DMS 273 treated with DMSO at 0.1 percent for 48 hours (cell line): ENCODE results near the gene MATCAP1.

ENCODE experiments used
- DNase-seq: peaks from one replicate; lab custom pipeline; 2025; lab: John Stamatoyannopoulos, UW

The MATCAP1 gene

DNA sequence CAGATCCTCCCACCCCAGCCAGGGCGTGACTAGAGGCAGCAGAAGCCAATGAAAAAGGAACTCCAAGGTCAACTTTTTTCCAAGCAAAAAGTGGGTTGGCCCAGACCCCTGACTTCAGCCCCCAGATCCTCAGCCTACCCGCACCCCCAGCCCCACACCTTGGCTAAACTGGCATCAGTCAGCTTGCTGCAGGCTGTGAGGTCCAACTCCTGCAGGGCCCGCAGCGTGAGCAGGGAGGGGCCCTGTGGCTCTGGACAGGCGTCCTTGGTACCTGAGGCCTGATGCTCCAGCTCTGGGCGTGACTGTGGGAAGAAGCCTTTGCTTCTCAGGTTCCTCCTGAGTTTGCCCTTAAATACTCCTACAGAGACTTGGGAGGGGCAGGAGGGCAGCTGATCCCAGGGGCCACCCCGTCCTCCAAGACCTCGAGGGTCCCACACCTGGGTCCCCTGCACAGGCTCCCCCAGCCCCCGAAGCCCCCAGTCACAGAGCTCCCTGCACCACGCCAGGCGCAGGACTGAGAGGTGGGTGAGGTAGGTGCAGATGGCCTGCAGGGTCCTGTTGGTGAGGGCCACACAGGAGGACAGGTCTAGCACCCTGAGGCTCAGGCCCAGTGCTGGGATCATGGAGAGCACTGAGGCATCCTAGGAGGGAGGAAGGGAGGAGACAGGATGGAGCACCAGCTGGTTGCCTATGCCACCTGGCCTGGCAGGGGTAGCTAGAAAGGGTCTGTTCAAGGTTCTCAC lies 24.6 kb upstream of the MATCAP1 start:
- DNase-seq: no peak

GRCh38 chr16:67207249-67208091 lies 23.7 kb upstream of the MATCAP1 start:
- DNase-seq: no peak

DNA sequence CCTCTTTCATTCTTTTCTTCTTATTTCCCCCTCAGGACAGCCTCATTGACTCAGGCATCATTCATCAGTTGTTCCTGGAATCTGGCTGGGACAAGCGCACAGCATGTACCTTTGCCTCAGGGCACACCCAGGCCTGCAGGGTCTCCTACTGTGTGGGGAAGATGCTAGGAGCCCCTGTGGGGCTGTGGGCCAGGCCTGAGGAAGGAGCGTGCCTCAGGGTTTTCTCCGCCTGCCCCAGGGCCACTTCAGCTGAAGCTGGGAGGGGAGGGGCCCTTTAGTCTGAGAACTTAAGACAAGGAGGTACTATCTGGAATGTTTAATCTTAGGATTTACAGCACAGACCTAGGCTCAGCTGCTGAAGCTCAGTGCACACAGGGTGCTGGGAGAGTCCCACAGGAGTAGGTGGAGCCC lies 23.1 kb upstream of the MATCAP1 start:
- no peak for DNase-seq

- no peak for DNase-seq
These were observed 22.5 kb upstream of the MATCAP1 start for GRCh38 chr16:67206129-67206837.

DNA sequence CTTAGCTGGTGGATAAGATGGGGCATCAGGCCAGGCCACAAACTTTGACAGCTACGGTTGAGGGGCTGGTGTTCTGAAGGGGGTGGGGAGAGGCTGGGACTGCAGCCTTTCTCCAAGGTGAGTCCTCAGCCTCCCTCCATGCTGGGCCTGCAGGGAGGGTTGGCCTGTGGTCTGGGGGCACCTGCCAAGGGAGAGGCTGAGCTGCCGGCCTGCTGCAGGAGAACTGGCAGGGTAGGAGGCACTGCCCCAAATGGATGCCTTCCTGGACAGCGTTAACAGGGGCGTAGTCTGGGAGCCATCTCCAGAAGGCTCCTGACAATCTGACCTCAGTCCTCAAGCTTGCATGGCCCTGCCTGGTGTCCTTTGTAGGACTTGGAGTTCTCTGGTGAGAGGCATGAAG lies 20.3 kb upstream of the MATCAP1 start:
- no peak for DNase-seq

DNA sequence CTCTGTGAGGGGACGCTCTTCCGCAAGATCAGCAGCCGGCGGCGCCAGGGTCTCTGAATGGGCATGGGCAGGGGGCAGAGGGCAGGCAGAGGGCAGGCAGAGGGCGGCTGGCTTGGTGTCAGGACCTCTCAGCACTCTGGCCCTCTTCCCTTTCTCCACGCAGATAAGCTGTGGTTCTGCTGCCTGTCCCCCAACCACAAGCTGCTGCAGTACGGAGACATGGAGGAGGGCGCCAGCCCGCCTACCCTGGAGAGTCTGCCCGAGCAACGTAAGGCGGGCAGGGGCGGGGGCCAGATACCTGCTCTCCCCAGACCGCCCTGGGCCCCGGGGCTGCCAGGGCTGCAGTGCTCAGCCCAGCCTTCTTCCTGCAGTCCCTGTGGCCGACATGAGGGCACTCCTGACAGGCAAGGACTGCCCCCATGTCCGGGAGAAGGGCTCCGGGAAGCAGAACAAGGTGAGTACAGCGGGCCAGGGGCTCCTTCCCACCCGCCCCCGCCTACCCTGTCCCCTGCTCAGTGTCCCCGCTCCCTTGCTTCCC lies 19.3 kb upstream of the MATCAP1 start:
- no peak for DNase-seq

DNA sequence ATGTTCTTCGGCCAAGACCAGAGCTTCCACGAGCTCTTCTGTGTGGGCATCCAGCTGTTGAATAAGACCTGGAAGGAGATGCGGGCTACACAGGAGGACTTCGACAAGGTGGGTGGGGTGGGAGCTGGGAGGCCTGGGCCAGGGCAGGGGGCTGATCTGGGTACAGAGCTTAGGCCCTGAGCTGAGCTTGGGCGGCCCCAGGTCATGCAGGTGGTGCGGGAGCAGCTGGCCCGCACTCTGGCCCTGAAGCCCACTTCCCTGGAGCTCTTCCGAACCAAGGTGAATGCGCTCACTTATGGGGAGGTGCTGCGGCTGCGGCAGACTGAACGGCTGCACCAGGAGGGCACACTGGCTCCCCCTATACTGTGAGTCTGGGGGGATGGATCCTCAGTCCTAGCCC lies 18.7 kb upstream of the MATCAP1 start:
- no peak for DNase-seq

GRCh38 chr16:67201411-67202345 lies 17.9 kb upstream of the MATCAP1 start:
- no peak for DNase-seq

DNA sequence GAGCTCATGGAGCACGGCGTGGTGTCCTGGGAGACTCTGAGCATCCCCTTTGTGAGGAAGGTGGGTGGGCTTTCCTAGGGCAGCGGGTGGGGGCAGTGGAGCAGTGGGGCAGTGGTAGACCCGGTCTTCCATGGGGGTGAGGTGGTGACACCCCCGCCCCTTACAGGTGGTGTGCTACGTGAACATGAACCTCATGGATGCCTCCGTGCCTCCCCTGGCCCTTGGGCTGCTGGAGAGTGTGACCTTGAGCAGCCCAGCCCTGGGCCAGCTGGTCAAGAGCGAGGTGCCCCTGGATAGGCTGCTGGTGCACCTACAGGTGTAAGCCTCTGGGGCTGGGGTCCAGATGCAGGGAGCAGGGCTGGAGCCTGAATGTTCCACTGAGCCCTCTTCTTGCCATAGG lies 16.7 kb upstream of the MATCAP1 start:
- no peak for DNase-seq

- DNase-seq: no peak
These were observed 16.0 kb upstream of the MATCAP1 start for GRCh38 chr16:67199808-67200198.

DNA sequence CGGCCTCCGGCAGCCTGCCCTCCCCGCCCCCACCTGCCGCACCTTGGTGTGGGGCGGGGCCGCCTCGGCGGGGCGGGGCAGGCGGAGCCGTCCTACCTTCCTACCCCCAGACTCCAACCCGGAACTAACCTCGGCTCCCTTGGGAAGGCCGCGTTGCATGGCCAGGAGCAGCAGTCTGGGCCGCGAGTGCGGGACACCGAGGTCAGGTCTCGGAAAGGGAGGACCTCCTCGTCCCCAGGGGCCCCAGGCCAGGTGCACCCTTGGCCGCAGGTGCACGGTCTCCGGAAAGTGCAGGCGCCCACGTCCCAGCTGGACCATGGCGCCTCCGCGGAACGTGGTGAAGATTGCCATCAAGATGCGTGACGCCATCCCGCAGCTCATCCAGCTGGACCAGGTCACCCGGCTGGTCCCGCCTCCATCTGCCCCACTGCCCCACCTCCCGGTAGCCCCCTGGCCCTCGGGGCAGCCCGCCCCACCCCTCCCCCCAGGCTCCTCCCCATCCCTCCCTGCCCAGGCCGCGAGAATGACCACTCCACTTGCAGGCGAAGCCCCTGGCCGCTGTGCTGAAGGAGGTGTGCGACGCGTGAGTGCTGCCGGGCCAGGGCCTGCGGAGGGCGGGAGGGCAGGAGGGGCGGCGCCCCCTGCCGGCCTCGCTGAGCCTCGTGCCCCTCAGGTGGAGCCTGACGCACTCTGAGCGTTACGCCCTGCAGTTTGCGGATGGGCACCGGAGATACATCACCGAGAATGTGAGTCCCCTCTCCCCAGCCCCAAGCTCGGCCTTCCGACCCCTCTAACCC lies 15.4 kb upstream of the MATCAP1 start, which contains the start of gene ELMO3:
TSS of gene ELMO3 (plus strand) at position 121 of the 797 bp plus-strand sequence. CDS start at position 317, 196 bp downstream.
- DNase-seq: no peak

DNA sequence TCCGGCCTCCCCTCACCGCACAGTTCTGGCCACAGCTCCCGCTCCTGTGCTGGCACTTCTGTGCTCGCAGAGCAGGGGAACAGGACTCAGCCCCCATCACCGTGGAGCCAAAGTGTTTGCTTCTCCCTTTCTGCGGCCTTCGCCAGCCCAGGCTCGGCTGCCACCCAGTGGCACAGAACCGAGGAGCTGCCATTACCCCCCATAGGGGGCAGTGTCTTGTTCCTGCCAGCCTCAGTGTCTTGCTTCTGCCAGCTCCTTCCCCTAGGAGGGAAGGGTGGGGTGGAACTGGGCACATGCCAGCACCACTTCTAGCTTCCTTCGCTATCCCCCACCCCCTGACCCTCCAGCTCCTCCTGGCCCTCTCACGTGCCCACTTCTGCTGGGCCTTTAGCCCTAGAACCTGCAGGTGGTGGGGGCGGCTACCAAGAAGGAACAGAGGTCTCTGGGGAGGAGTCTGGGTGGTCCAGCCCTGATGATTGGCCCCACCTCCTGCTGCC lies 14.5 kb upstream of the MATCAP1 start:
- peak; percentile 49 for DNase-seq

DNA sequence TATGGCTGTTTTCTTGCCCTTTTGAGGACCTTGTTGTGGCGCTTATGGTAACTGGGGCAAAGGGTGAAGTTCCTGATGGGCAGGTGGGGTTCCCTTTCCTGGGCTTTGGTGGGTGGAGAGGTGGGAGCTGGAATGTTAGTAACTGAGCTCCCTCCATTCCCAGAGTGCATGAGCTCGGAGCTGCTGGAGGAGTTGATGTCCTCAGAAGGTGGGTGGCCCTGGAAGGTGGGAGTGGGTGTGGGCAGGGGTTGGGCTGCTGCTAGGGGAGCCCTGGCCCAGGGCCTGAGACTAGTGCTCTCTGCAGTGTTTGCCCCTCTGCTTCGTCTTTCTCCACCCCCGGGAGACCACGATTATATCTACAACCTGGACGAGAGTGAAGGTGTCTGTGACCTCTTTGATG lies 13.9 kb upstream of the MATCAP1 start:
- DNase-seq: no peak

GRCh38 chr16:67196881-67197280 lies 13.1 kb upstream of the MATCAP1 start:
- no peak for DNase-seq

DNA sequence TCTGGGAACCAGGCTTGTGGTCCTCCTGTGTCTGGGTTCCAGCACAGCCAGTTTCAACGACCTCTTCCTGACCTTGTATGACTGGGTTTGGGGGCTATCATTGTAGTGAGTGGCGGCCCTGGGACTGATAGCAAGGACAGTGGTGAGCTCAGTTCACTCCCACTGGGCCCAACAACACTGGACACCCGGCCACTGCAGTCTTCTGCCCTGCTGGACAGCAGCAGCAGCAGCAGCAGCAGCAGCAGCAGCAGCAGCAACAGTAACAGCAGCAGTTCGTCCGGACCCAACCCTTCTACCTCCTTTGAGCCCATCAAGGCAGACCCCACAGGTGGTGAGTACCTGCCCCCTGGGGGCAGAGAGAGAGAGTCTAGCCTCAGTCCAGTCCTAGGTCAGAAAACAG lies 11.9 kb upstream of the MATCAP1 start:
- DNase-seq: no peak

DNA sequence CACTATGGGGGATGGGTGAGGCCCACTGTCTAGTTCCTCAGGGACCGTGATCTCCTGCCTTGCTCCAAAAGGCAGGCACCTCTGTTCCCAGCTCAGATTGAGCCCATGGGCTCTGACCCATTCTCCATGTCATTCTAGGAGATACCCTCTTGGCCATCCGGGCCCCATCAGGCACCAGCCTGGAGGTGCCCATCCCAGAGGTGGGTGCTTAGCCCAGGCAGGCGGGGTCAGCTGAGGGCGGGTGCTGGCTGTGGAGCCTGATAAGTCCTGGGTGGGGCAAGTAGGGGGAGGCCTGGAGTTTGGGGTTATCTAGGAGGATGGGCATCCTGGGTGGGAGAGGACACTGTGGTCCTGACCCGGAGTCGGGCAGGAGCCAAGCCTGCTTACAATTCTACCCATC lies 10.5 kb upstream of the MATCAP1 start:
- DNase-seq: no peak

- no peak for DNase-seq
These were observed 9.8 kb upstream of the MATCAP1 start for GRCh38 chr16:67193536-67193935.

DNA sequence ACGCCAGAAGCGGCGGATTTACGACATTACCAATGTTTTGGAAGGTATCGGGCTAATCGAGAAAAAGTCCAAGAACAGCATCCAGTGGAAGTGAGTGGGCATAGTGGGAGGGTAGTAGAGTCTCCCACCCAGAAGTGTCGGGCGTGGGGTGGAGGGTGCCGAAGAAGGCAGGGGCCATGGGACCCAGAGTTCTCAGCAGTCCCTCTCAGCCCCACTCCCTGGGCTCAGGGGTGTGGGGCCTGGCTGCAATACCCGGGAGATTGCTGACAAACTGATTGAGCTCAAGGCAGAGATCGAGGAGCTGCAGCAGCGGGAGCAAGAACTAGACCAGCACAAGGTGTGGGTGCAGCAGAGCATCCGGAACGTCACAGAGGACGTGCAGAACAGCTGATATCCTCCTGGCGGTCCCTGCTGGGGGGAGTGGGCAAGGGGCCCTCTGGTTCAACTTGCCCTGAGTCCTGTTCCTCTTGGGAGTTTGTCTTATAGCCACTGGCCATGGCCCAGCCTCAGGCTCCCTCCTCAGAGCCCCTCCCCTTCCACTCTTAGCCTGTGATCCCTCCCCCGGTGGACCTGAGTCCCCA lies 9.1 kb upstream of the MATCAP1 start:
- DNase-seq: no peak

DNA sequence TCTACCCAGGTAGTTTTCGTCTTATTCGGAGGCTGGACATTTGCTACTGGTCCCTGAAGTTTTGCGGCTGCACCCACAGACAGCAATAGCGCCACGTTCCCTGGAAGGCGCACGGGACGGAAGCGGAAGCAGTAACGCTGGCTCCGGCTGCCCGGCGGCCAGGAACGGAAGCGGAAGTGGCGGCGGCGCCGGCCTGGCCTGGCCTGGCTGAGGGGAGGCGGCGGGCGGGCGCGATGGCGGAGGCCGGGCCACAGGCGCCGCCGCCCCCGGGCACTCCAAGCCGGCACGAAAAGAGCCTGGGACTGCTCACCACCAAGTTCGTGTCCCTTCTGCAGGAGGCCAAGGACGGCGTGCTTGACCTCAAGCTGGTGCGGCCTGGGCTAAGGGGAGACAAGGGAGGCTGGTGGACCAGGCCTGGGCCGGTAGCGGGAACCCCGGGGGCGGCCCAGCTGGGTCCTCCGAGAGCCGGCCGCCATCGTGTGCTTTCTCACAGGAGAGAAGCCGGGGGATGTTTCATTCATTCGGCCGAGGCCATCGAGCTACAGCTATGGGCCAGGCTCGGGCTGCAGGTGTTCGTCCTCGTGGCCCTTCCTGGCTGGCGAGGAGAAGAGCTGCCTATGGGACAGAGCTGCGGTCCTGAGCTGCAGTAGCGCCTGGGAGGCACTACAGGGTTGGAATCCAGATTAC lies 8.4 kb upstream of the MATCAP1 start, which contains the start of gene E2F4:
TSS of gene E2F4 (plus strand) at position 161 of the 687 bp plus-strand sequence. CDS start at position 234, 73 bp downstream.
- DNase-seq: peak; percentile 71
